Lower leg skin (tissue), 4 donors: Measurements from ENCODE around the gene NECAP2. TPM values are rescaled to one million over a fixed set of nuclear protein-coding genes. Genes with fewer than 3 reads are reported as not detected.
"Not testable (repeated sequence)": the region's sequence is repeated elsewhere in the genome, so short reads cannot be mapped to it uniquely, and the experiment has no call there.

Source experiments
- DNase-seq, 2 donors: peaks; one replicate each; pipeline ENCODE4 v3.0.0-alpha.2; 2019; ENCODE audit warnings: low spot score in 2 of 2
- H3K4me3 ChIP-seq: fragments of 200-600 bp; sonication (generic); 2 replicates; pipeline ENCODE4 v1.5.1; 2017; ENCODE audit warnings: mild to moderate bottlenecking, low read depth; ENCODE audit not compliant: poor library complexity, severe bottlenecking
- POLR2A ChIP-seq, 2 donors: fragments of 450-650 bp; IDR thresholded peaks; one replicate each; pipeline ENCODE4 v1.6.1; 2016 to 2017; ENCODE audit warnings: antibody characterized with exemption in 2 of 2, mild to moderate bottlenecking in 1 of 2, moderate library complexity in 1 of 2
- WGBS, 2 donors: methylation state at CpG; one replicate each; pipeline ENCODE4 v1.1.5; 2018; 5-methylcytosine and 5-hydroxymethylcytosine counted together
- intact Hi-C: fragments of 100-400 bp; cut with DNase I; formaldehyde crosslinking; loops from one replicate; pipeline ENCODE4 v1.15.0; 2023; ENCODE audit warnings: low total_unique reads
- total RNA-seq, 4 donors: library from RNA; depleted of rRNA; stranded (reverse); fragments of >200 nt; gene quantifications; one replicate each; pipeline ENCODE4 v1.1.0, GENCODE V29; 2016
- TF ChIP-seq, protein P1 (sequence below), 3 donors: fragments of 450-650 bp; IDR thresholded peaks; one replicate each; pipeline ENCODE4 v1.5.1; 2016; ENCODE audit warnings: antibody characterized with exemption in 3 of 3, mild to moderate bottlenecking in 3 of 3, moderate library complexity in 2 of 3

NECAP2 gene
- total RNA-seq, 4 donors from 2014 or later: 74.7 to 108 (median 87.5) TPM

DNA sequence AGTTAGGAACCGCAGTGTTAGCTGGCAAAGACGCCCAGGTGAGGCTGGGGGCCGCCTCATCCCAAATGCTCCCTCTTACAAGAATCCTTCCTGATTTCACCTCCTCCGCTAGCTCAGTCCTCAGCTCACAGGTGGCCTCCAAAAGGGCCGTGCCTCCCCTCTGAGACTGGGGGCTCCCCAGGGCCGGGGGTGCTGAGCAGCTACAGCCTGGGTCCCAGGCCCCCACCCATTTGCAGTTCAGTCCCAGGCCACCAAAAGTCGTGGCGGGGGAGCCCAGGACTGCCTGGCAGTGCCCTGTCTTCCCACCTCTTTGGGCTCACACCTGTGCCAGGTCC, 43.9 kb downstream of the NECAP2 start:
- no peak overlapping the region for H3K4me3 ChIP-seq
- 95 to 98% methylated on average over 7 to 8 of the region's 8 CpGs for WGBS, 2 donors
- no peak for TF ChIP-seq POLR2A (IDR thresholded peaks at IDR 0.05)
- TF ChIP-seq, protein P1, sequence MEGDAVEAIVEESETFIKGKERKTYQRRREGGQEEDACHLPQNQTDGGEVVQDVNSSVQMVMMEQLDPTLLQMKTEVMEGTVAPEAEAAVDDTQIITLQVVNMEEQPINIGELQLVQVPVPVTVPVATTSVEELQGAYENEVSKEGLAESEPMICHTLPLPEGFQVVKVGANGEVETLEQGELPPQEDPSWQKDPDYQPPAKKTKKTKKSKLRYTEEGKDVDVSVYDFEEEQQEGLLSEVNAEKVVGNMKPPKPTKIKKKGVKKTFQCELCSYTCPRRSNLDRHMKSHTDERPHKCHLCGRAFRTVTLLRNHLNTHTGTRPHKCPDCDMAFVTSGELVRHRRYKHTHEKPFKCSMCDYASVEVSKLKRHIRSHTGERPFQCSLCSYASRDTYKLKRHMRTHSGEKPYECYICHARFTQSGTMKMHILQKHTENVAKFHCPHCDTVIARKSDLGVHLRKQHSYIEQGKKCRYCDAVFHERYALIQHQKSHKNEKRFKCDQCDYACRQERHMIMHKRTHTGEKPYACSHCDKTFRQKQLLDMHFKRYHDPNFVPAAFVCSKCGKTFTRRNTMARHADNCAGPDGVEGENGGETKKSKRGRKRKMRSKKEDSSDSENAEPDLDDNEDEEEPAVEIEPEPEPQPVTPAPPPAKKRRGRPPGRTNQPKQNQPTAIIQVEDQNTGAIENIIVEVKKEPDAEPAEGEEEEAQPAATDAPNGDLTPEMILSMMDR (IDR thresholded peaks at IDR 0.05): no peak
- intact Hi-C loops: no loop called here
- no peak for DNase-seq

DNA sequence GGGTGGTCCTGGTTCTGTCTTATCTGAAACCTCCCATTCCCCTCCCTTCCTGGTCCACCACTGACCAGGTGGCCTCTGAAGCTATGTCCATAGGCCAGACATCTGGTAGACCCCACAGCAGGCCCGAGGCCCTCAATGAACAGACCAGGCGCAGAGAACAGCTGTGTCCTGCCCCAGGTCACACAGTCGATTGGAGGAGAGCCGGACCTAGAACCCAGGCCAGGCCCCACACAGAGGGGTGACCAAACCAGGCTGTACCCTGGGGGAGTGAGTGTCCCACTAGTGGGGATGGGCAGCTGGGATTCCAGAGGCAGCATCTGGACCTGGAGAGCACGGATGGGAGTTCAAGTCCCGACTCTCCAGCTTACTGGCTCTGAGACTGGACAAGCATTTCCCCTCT, 44.4 kb downstream of the NECAP2 start:
- 93 to 94% methylated on average over 6 of the region's 6 CpGs for WGBS, 2 donors
- intact Hi-C loops: no loop called here
- no peak for TF ChIP-seq POLR2A (IDR thresholded peaks at IDR 0.05)
- TF ChIP-seq, protein P1 (IDR thresholded peaks at IDR 0.05): no peak
- DNase-seq: no peak
- no peak overlapping the region for H3K4me3 ChIP-seq

DNA sequence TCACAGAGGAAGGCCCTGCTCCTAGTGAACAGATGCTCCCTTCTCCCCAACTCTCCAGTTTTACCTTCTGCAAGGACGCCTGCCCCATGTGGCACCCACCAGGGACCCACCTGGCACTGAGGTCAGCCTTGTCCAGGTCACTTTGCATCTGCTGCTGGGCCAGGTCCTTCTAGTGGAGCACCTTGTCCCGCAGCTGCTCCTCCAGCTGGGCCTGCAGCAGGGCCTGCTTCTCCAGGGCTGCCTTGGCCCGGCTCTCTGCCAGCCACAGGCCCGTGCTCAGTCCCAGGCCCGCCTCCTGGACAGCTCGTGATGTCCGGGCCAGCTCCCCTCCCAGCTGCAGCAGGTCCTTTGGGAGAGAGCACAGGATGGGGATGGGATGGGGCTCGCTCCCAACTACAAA, 45.8 kb downstream of the NECAP2 start:
- 89 to 90% methylated on average over 8 of the region's 8 CpGs for WGBS, 2 donors

DNA sequence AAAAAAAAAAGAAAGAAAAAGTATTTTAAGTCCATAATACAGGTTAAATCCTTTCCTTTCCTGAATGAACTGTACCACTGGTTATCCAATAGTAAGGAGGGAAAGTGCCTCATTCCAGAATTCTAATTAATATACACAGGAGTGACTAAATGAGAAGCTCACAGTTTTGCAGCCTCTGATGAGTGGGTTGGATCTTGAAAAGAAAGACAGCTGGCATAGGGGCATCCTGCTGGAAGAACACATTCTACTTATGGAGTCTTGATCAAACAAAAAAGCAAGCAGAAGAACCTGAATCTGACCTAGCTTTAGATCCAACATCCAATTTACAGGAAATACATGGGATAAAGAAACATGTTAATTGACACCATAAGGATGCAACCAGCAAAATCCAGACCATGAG, 46.5 kb downstream of the NECAP2 start:
- intact Hi-C loops, H3K4me3 ChIP-seq, DNase-seq: not testable (repeated sequence)

More for the DNA sequence above, 45.8 kb downstream of the NECAP2 start:
- intact Hi-C loops, H3K4me3 ChIP-seq, DNase-seq: not testable (repeated sequence)

DNA sequence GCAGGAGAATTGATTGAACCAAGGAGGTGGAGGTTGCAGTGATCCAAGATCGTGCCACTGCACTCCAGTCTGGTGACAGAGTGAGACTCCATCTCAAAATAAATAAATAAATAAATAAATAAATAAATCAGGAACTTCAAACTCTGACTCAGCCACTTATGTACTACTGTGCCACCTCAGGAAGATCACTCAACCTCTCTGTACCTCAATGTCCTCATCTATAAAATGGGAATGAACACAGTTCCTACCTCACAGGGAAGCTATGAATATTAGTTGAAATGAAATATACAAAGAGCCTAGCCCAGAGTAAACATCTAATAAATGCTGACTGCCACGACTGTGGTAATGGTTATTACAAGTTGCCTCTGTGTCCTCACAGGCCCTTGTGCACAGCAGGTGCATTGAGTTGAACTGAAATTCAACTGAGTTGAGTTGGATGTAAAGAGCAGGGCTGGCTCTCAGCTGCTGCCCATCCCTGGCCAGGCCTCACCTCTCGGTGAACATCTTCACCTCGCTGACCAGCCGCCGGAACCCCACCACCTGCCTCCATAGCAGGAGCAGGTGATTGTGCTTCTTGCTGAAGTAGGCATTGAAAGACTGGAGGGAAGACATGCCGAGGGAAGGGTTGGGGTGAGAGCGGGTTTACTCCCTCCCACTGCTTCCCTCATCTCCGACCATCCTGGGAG, 48.8 kb downstream of the NECAP2 start:
- intact Hi-C loops, DNase-seq, H3K4me3 ChIP-seq: not testable (repeated sequence)
- 90 to 91% methylated on average over 9 of the region's 9 CpGs for WGBS, 2 donors

DNA sequence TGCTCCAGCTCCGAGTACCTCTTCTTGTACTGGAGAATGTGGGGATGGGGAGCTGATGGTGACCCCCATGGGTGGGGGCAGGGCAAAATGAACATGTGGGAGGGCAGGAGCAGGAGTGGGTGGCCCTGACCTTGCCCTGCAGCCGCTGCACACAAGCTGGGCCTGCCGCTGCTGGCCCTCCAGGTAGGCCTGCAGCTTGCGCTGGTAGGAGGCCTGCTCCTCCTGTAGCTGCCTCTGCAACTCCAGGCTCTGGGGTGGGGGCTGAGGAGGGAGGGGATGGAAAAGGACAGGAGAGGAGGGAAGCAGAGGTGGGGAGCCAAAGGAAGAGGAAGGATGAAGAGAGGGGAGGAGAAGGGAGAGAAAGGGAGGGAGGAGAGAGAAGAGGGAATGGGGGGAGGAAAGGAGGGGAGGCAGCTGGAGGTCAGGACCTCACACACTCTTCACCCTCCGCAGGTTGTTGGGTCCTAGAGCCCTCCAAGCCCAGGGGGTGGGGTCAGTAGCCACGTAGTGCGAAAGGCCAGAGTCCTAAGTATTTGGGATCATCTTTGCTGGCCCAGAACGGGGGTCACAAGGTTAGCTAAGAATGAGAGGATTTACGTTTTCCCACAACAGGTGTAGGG, 50.6 kb downstream of the NECAP2 start:
- no peak for TF ChIP-seq POLR2A (IDR thresholded peaks at IDR 0.05)
- TF ChIP-seq, protein P1 (IDR thresholded peaks at IDR 0.05): no peak
- WGBS, 2 donors: 85 to 86% methylated on average over 9 of the region's 9 CpGs
- H3K4me3 ChIP-seq: no peak overlapping the region
- no peak for DNase-seq
- intact Hi-C loops: no loop called here

DNA sequence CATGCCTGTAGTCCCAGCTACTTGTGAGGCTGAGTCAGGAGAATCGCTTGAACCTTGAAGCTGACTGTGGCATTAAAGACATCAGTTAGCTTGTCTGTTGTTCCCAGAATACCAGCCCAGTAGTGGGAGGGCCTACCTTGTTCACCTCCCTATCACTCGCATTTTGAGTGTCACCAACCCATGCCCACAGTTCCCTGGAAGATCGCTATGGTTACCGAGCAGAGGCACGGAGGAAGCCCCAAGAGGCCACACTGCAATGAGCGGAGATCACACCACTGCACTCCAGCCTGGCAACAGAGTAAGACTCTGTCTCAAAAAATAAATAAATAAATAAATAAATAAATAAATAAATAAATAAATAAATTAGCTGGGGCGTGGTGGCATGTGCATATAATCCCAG, 52.4 kb downstream of the NECAP2 start:
- 80 to 82% methylated on average over 7 of the region's 7 CpGs for WGBS, 2 donors
- intact Hi-C loops, H3K4me3 ChIP-seq, DNase-seq: not testable (repeated sequence)

DNA sequence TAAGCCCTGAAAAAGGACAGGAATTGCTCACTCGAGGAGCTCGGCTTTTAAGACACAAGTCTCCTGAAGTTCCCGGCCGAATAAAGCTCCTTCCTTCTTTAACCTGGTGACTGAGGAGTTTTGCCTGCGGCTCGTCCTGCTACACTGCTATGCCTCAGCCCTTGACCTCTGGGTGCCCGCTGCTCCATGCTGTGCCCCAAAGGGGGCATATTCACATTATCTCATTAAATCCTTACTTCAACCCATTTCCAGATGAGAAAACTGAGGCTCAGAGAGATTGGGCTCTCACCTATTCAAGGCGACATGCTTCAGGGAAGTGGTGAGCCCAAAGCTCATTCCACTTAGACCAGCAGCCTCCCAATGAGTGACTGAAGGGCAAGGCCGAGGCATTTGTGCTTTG, 53.2 kb downstream of the NECAP2 start:
- intact Hi-C loops, DNase-seq: not testable (repeated sequence)

DNA sequence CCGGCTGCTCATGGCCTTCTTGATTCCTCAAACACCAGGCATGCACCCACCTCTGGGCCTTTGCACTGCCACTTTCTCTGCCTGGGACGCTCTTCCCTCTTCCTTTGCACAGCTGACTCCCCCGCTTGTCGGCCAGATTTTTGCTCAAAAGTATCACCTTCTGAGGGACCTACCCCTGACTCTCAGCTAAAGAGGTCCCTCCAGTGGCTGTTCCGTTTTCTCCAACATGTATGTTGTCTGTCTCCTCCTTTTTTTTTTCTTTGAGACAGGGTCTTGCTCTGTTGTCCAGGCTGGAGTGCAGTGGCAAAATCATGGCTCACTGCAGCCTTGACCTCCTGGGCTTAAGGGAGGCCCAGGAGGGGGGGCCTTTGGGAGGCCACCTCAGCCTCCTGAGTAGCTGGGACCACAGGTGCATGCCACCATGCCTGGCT, 57.0 kb downstream of the NECAP2 start:
- 88 to 94% methylated on average over 5 of the region's 5 CpGs for WGBS, 2 donors
- DNase-seq, intact Hi-C loops, H3K4me3 ChIP-seq: not testable (repeated sequence)

More for the DNA sequence above, 53.2 kb downstream of the NECAP2 start:
- 82 to 83% methylated on average over 9 of the region's 9 CpGs for WGBS, 2 donors
- not testable (repeated sequence) for H3K4me3 ChIP-seq

DNA sequence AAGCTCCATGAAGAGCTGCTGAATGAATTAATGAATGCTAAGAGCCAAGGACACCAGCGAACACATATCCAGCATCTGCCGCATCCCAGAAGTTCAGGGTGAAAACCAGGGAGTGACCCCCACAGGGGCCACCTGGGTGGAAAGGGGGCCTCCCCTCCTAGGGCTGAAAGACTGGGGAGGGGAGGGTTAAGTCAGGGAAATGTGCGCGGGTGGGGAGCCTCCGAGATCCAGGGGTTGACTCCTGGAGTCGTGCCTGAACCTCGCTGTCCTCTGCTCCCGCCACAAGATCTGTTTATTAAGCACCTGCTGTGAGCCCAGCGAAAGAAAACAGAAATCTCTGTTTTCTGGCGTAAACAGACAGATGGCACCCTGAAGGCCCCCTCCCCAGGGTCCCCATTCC, 57.5 kb downstream of the NECAP2 start:
- DNase-seq, intact Hi-C loops, H3K4me3 ChIP-seq: not testable (repeated sequence)
- 32 to 38% methylated on average over 10 of the region's 10 CpGs for WGBS, 2 donors
